Stimulated activated CD8-positive, alpha-beta memory T cell treated with anti-CD3 and anti-CD28 coated beads, Interleukin-12 subunit alpha, Interleukin-12 subunit beta, amount 100 ng/mL, for 4 hours (primary cell): Measurements from ENCODE around the gene TMEM115.

ENCODE experiments used
- DNase-seq: peaks from one replicate; pipeline ENCODE4 v3.0.0-alpha.2; 2020; ENCODE audit warnings: low read depth

The TMEM115 gene

DNA sequence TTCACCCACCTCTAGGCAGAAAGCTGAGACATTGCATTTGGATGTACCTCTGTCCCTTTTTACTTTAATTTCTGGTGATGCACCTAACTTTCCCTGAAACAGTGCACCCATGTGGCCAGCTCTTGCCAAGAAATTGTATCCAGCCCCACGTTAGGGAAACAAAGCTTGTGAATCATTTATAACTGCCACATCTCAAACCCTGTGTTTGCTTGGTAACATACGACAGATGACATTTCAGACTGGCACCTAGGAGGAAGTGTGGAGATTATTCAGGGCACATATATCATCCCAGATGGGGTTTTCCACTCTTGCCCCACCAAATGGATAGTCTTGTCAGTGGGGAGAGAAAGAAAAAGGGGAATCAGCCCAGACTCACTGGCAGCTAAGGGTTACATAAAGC is 6.5 kb downstream of the TMEM115 start:
- no peak for DNase-seq

DNA sequence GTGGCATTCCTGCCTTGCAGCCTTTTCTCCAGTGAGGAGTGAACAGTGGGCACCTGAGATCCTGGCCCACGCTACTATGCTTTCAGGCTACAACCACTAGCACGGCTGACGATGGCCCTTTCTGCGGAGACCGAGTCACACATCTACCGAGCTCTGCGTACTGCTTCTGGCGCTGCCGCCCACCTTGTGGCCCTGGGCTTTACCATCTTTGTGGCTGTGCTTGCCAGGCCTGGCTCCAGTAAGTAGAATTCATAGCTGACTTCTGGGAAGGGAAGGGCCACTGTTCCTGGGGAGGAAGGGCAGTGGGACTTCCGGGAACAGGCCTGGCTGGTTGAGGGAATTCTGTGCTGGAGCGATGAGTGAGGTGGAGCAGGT is 8.0 kb downstream of the TMEM115 start:
- DNase-seq: no peak

DNA sequence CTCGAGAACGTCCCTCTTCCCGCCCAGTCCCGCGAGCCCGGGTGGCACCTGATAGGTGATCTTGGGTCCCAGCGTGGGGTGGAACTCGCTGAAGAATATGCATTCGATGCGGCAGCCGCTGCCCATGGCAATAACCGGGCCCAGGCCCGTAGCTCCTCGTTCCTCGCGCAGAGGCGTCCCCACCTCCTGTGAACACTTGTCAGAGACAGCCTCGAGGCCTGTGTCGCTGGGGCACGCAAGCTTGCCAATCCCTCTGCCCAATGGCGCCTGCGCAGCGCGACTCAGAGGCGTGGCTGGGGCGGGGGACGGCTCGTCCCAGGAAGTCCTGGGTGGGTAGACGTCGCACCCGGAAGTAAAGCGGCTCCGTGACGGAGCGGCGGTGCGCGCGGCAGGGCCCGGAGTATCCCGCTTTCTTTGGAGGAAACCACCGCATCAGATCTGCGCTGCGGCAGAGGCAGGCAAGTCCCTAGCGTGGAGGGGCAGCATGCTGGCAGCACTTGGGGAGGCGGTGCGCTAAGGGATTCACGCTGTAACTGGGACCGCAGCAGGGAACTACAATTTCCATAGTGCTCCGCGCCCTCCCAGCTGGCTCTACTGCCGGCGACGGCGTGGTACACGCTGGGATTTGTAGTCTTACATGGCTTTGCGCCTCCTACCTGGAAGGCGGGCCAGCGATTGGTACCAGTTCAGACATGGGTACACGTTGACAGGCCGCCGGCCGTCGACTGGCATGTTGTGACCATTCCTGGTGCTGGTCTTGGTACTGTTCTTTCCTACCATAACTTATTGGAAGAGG is 8.6 kb downstream of the TMEM115 start, which contains the start of the genes CYB561D2 and NPRL2:
CYB561D2 (plus strand) TSS at position 336 of the 796 bp plus-strand sequence. CDS start 572 bp downstream, outside the sequence.
NPRL2 (minus strand) TSS at position 249 of the 796 bp plus-strand sequence; CDS start at position 126, 123 bp downstream.
- DNase-seq: peak; percentile 100

DNA sequence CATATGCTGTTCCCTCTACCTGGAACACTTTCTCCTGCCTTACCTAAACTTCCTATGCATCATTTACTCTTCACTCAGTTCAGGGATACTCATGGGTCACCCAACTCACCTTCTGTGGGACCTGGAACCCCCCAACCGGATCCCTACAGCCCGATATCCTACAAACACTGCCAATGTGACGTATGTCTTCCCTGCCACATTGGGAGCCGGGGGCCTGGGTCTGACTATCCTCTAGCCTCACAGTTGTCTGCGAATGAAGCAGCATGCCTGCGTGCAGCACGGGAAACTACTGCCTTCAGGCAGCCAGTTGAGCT is 9.2 kb downstream of the TMEM115 start:
- DNase-seq: no peak

DNA sequence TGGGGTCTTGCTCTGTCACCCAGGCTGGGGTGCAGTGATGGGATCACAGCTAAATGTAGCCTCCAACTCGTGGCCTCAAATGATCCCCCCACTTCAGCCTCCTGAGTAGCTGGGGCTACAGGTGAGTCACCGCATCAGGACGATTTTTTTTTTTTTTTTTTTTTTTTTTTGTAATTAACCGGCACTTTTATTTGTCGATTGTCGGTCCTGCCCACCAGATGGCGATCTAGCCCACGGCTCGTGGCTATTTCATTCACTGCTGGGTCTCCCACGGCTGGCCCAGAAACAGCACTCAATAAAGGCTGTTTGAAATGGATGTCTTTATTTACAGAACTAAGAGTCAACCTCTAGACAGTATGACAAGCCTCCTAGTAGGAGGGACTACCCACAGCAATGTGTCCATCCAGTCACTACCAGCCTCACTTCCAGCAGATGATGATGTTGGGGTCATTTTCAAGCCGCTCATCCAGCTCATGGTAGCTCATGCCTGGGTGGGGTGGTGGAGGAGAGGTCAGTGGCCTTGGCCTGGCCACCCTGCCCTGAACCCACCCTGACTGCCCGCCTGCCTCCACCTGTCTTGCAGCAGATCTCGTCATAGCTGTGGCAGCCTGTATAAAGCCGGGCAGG is 12.0 kb downstream of the TMEM115 start:
- DNase-seq: peak; percentile 60

DNA sequence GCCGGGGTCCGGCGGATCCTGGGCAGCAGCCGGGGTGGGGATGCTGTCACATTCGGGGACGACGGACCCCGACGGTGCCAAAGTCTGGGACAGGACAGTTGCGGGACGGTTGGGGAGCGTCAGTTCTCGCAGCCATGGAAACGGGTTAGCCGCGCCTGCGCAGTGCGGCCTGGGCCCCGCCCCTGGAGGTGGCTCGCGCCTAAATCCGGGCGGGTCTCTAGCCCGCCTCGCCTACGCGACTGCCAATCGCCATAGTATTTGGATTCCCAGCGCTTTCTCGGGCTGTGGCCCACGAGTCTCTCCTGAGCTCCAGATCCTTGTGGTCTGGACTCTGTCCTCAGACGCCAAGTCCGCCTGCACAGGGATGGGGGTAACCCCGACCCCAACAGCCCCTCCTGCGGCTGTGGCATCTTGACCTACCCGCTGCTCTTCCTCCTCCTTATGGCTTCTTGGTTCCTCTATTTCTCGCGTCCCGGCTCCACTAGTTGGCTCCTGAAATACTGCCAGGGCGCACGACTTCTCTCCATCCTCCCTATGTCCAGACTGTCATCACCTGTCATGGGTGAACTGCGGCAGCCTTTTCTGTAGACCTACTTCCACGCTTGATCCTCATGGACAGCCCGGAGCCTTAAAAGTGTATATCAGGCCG is 13.6 kb downstream of the TMEM115 start, which contains the start of gene ZMYND10:
ZMYND10 (minus strand) TSS at position 147 of the 649 bp plus-strand sequence. CDS start 153 bp downstream, outside the sequence.
- peak; percentile 49 for DNase-seq

DNA sequence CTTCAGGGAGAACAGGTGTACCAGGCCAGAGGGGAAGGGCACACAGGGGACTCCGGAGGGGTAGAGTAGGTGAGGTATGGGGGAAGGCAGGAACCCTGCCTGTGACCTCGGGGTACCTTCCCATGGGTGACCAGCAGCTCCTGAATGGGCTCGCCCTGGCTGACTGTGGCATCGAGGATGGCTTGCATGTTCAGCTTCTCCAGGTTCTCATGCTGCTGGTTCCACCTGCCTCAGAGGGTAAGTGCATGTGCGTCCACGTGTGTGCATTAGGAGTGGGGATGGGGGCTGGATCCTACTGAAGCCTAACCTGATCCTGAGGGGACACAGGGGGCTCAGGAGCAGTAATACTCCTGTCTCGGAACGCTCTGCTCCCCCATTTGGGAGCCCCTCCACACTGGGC is 14.3 kb downstream of the TMEM115 start:
- no peak for DNase-seq

DNA sequence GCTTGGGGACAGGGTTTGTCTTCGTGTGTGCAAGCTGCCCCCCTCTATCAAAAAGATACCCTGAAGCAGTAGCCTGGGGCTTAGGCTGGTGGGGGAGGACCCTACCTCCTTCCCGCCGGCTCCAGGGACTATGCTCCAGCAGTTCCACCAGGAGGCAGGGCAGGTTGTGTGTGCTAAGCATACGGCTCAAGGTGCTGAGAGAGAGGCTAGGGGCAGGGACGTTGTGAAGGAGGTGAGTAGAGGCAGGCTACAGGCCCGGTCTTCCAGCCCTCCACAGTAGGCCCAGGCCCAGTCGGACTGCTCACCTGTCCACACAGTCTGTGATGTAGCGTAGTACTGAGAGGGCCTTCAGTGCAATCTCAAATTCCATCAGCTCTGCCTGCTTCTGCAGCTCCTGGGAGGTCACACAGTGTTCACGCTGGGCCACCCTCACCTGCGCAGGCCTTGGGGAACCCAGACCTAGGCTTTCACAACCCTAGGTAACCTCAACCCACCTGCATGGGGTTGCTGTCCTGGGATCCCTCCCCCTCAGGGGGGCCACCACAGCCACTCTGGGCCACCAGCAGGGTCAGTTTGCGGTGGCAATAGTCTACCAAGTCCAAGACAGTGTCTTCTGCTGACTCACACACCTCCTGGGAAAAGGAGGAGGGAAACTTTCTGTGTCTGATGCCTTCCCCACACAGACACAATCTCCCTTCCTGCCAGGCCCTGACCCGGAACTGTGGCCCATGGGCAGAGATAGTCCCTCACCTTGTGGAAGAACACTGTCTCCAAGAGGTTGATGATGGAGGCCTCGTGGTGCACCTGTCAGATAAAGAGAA is 16.3 kb downstream of the TMEM115 start:
- DNase-seq: no peak

DNA sequence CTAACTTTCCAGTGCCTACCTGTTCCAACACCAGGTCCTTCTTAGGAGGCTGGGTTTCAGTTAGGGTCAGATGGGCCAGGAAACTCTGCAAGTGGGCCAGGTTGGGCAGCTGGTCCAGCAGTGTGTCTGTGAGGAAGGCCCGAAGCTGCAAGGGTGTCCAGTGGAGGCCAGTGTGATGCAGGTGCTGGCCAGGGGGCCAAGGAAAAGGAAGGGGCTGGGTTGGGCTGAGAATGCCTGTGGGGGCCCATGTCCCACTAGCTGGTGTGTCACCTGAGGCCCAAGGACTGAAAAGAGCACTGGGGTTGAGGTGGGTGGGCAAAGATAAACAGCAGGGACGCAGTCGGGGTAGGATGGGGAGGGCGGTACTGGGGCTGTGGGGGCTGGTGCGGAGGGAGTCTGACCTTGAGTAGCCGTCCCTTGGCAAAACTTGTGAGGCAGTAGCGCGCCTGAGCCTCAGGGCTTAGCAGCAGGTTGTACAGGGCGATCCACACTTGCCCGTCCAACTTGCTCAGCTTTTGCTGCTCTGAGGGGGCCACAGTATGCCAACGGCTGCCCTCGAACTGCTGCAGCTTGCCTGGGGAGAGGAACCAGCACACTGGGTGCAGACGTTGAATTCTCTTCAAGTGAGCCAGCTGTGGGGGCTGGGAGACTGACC is 17.2 kb downstream of the TMEM115 start:
- no peak for DNase-seq

DNA sequence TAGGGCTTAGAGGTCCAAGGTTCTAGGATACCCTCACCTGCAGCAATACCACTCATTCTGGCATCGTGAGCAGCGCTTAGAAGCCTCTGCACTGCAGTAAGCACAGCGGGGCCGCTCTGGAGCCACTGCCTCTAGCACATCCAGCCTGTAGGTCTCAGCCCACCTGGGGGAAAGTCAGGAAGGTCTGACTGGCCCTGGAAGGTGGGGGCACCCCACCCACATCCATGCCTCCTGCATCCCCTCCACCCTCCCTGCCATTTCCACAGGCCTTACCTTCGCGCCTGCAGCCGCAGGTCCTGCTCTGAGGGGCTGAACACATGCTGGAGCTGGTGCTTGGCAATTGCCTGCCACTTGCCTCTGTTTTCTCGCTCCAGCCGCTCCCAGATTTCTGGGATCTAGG is 17.8 kb downstream of the TMEM115 start:
- DNase-seq: no peak

DNA sequence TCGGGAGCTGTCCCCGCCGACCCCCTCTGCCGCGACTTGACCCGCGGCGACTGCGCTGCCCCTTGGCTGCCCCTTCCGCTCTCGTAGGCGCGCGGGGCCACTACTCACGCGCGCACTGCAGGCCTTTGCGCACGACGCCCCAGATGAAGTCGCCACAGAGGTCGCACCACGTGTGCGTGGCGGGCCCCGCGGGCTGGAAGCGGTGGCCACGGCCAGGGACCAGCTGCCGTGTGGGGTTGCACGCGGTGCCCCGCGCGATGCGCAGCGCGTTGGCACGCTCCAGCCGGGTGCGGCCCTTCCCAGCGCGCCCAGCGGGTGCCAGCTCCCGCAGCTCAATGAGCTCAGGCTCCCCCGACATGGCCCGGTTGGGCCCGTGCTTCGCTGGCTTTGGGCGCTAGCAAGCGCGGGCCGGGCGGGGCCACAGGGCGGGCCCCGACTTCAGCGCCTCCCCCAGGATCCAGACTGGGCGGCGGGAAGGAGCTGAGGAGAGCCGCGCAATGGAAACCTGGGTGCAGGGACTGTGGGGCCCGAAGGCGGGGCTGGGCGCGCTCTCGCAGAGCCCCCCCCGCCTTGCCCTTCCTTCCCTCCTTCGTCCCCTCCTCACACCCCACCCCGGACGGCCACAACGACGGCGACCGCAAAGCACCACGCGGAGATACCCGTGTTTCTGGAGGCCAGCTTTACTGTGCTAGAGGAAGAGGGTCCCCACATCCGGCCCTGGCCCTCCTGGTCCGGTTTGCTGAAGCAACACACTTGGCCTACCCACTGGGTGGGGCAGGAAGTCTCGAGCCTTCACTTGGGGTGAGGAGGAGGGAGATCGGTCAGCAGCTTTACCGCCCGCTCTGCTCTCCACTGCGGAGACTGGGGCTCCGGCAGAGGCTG is 18.6 kb downstream of the TMEM115 start, which contains the start of gene RASSF1:
RASSF1 (minus strand) TSS at position 389 of the 882 bp plus-strand sequence; CDS start at position 358, 31 bp downstream.
- DNase-seq: peak; percentile 48

DNA sequence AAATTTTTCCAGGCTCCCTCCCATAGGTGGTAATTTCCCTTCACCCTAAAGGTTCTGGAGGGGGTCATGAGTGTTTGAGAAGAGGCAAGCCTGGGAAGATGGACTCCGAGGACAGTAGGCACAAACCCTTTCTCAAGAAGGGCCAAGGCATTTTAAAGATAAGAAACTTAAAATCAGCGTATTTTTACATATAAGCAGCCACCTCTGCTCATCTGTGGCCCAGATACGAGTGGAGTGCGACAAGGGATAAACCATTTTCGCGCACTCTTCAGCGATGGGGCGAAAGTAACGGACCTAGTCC is 19.2 kb downstream of the TMEM115 start:
- no peak for DNase-seq

DNA sequence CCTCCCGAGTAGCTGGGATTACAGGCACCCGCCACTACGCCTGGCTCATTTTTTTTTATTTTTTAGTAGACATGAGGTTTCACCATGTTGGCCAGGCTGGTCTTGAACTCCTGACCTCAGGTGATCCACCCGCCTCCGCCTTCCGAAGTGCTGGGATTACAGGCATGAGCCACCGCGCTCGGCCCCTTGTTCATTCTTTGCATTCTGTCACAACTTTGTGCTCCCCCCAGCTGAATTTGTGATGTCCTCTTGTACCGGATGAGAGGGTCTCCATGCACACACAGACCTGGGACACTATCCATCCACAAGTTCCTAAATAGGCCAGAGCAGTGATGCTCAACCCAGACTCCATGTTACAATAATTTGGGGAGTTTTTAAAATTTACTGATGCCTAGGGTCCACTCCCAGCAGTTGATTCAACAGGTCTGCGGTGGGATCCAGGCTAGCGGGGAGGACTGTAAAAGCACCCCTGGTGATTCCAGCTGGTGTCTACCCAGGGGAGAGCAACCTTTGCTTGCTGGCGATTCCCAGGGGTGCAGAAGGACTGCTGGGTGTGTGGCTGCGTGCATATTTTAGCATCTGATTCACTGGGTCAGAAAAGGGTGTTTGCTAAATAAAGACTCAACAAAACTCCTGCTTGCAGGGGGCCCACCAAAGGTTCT is 19.7 kb downstream of the TMEM115 start:
- no peak for DNase-seq

DNA sequence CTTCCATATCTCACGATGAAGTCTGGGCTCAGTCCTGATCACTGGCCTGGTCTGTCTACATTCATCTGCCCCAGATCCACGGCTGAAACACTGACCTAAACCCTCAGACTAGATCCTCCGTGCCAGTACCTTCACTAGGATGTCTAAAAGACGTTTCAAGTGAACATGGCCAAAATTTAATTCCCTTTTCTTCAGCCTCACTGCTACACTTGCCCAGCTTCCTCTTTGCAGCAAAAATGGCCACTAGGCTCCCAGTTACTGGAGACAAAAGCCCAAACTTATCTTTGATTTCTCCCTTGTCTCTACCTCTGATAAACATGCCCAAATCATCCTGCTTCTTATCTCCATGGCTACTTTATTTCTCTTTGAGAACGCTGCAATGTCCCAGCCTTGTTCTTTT is 20.4 kb downstream of the TMEM115 start:
- no peak for DNase-seq

DNA sequence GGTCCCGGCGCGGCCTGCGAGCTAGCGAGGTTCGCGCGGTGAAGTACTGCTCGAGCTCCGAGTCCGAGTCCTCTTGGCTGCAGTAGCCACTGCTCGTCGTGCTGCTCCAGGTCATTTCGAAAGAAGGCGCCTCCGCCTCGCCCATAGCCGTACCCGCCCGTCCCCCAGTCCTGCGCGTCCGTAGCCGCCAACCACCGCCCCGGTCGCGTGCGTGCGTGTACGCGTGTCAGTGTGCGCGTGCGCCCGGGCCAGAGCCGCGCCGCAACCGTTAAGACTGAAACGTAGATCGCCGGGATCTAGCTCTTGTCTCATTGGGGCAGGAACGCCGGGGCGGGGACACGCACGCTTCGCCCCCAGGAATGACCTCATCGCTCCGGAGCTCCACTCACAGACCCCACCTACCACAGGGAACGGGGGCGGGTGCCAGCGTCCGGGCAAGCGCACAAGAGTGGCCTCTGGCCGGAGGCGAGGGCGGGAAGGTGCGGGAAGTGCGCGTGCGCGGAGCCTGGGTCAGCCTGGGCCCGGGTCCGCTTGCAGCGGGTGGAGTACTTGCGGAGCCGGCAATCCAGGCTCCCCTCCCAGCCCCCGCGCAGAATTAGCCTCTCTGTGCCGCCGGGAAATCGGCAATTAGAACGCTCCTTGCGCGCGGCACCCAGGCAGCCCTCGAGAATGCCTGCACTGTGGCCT is 22.0 kb downstream of the TMEM115 start:
- peak; percentile 92 for DNase-seq

DNA sequence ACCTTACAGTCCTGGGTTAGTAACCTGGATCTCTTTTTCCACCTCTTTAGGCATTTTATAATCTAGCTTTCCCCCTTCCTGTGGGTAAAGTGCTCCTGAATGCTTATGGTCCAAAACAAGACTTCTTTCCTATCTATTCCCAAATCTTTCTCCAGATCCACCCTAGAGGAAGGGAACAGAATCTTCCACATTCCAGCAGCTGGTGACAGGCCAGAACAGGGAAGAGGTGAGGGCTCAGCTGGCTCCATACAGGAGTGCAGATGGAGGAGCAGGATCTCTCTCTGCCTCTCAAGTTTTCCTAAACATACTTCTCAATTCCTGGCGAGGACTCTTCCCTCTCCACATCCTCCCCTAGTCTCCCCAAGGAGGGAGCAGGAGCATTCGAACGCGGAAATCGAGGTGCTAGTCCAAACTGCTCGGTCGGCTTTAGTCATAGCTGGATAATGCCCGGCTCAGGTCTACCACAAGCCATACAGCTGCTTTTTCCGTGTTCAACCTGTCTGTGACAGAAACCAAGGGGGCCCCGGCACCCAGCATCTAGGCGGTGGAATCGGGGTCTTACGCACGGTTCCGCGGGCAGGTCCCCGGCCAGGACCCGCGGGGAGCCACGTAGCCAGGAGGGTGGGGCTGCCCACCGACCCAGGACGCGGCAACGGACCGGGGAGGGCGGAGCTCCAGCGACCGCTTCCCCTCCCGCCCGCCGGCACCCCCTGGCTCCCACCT is 22.7 kb downstream of the TMEM115 start:
- no peak for DNase-seq

DNA sequence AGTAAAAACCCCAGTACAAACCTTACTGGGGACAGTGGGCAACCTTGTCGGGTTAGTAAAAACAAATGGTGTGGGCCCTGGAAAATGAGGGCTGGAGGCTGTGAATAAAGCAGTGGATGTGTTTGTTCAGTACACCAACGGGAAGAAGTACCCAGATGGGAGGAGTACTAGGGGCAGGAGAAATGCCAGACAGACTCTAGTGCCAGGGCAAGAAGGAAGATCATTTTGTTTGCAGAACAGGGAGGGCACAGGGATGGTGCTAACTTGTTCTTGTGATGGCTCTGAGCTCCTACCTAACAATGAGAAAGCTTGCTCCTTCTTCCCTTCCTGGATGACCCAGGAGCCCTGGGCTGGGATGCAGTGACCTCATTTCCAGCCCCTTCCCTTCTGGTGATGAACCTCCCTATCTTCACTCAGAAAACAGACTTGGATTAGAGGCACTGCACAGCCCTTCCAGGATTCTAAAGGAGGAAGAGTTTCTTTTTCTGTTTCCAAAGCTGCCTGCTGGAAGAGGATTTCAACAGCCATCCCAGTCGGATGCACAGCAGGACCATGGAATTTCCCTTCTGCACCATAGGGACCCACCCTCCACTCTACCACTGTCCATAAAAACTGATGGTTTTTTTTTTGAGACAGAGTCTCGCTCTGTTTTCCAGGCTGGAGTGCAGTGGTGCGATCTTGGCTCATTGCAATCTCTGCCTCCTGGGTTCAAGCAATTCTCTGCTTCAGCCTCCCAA is 24.8 kb downstream of the TMEM115 start:
- DNase-seq: no peak

DNA sequence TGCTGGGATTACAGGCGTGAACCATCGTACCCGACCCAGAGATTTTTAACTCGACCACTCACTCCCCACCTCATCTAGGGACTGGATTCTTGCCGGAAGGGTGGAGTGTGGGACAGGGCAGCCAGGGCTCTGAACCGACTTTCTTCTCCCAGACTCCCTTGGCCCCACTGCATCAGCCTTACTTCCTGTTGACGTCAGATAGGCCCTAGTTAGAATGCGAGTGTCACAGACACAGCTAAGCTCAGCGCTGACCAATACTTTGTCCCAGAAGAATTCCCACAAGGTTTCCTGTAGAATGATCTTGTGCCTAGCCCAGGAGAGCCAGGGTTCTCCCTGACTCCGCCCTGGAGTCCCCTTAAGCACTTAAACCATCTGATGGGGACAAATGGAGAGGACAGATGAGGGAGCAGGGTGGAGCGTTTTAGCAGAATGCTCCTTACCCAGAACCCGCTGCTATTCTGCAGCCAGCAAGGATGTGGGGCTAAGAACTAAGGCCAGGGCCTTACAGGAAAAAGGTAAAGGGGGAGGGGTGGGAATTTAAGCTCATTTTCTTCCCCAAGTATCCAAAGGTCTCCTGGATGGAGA is 25.5 kb downstream of the TMEM115 start:
- no peak for DNase-seq
